Adipose tissue (tissue), 3 donors: ENCODE measurements around the gene IL11RA. TPM values are rescaled to one million over a fixed set of nuclear protein-coding genes. Genes with fewer than 3 reads are reported as not detected.

Experiments used
- H3K27ac ChIP-seq: one replicate; pipeline ENCODE4 v1.5.1; 2013; ENCODE audit warnings: low read depth, low read length
- WGBS, 3 donors: extraction: QIAGEN DNeasy Blood & Tissue Kit; methylation state at CpG; one replicate each; pipeline ENCODE4 v1.1.7; 2013; 5-methylcytosine and 5-hydroxymethylcytosine counted together
- polyA plus RNA-seq, 3 donors: library from polyadenylated mRNA; stranded (reverse); fragments of 200-250 nt; gene quantifications; one replicate each; pipeline ENCODE4 v1.2.3, GENCODE V29; 2013
- donor health status: healthy with polysubstance abuse.
- donor health status: Bipolar disorder and iron deficiency.
- donor health status: healthy.

The IL11RA gene
- polyA plus RNA-seq, 3 donors = 5.3 to 43.3 (median 14.2) TPM

DNA sequence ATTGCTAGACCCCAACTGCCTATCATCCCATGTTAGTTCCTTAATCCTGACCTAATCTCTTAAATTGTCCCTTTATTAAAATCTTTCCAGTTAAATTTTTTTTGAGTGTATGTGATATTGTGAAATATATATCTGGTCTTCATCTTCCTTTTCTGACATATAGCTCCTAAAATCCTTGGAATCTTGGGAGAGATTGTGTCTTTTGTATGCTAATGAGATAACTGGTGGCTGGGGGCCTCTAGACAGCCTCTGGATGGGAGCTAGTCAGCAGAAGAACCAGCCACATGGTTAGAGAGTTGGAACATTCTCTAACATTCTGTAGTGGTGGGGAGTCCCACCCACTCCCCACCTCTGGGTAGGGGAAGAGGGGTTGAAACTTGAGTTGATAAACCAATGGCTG is 42.8 kb downstream of the IL11RA start:
- no peak overlapping the region for H3K27ac ChIP-seq

DNA sequence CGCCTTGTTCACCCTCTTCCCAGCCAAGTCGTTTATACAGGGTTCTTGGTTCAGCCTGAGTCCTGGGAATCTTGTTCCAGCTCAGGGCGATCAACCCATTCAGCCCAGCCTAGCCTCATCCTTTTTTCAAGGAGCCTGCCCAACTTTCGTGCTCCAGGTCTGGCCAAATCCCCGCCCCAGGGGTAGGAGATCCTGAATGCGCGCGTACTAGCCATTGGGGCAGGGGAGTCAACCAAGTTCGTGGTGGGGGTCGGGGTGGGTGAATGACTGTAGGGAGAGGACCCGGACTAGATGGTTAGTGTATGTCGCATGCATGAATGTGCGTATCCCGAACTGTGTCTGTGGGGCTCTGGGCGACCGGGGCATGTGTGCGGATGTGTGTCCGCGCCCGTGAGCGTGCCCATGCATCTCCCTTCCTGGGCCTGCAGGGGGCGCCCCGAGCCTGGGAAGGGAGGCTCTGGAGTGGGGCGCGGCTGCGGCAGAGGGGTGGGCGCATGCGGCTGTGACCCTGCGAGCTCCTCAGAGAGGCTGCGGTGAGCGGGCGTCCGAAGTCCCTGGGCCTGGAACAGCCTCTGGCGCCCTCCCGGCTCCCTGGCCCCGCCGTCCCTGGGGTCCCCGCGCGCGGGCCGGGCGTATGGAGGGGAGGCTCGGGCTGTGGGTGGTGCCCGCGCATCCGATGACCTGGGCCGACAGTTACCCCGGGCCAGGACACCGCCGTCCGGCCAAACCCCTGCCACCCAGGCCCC is 49.2 kb downstream of the IL11RA start:
- no peak overlapping the region for H3K27ac ChIP-seq
- WGBS, 3 donors = 7 to 9% (median 9%) methylated on average over 44 to 52 of the region's 52 CpGs

DNA sequence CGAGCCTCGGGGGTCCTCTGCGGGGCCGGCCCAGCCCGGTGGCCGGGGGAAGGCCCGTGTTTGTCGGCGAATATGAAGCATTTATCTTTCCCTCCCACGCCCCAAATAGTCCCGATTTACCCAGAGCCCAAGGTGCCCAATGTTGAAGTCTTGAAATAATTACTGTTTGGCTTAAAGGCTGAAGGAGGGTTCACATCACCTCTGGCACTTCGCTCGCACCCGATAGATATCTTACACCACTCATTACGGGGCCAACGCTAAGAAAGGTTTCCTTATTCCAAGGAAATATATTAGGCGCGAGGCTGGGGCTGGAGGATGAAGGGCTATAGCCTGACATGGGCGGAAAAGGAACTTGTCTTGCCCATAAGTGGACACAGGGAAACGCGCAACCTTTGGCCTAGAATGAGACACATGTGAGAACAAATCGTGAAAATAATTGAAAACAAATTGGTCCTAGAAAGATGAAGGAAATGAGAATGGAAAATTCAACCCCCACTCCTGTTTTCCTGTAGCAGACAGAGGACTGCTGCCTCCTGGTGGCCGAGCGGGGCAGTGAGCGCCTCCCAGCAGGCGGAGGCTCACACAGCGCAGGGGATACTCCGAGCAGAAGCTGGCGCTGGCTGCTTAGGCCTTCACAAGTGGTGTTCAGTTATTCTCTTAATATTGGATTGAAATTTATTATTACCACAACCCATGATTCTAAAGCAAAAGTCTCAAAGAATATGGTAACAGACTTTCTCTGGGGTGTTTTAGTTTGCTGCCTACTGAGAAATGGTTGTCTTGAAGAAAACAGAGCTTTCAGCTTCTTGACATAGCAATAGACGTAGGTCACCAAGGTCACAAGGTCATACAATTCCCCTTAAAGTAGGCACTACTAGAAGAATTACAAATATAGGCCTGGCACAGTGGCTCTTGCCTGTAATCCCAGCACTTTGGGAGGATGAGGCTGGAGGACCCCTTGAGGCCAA is 50.1 kb downstream of the IL11RA start:
- no peak overlapping the region for H3K27ac ChIP-seq
- 2 to 4% (median 3%) methylated on average over 27 to 30 of the region's 30 CpGs for WGBS, 3 donors

DNA sequence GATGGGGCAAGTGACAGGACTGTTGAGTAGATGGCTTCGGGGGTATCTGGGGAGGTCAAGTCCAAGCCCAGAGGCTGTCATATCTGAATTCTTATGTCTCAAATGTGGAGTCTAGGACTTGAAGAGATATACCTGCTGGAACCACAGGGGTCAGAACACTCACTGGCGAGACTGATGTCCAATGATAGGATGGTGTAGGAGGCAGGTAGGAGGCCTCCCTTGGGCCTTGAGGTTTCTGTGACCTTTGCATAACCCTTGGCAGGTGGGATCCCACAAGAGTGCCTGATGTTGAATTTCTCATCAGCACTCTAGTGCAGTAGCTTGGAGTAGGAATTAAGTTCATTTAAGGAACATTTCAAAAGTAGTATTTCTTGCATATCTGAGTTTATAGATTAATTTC is 55.1 kb downstream of the IL11RA start:
- 84 to 93% (median 91%) methylated on average over 2 of the region's 2 CpGs for WGBS, 3 donors
- H3K27ac ChIP-seq = no peak overlapping the region

DNA sequence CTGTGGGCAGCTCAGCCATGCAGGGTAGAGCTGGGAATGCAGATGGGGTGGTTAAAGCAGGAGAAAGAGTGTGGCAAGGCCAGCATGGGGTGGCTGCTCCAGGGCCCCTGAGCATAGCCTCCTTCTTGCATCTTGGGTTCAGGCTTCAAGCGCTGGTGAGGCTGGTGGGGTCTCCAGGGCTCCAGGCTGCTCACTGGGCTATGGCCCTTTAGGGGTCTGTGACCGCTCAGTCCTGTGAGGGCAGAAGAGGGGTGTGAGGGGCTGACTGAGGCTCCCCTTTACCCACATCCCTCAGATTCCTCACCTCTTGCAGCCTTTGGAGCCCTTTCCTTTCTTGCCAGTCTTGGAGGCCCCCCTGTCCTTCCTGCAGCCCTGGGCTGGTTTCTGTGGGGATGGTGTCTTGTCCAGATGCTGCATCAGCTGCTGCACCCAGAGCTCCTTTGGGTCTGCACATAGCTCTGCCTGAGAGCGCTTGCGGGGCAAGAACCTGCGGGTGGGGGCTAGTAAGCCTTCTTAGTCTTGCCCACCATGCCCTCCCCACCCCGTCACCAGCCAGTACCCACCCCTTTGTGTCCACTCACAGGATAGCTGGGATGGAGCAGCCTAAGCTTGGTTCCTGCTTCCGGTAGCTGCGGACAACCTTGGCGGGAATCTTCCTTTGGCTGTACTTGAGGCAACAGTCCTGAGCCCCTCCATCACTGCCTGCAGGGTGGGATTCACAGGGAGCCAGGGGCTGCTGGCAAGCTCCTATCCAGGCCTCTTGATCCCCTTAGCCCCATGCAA is 57.4 kb downstream of the IL11RA start:
- H3K27ac ChIP-seq = no peak overlapping the region
- WGBS, 3 donors = 88 to 91% (median 90%) methylated on average over 9 of the region's 9 CpGs

DNA sequence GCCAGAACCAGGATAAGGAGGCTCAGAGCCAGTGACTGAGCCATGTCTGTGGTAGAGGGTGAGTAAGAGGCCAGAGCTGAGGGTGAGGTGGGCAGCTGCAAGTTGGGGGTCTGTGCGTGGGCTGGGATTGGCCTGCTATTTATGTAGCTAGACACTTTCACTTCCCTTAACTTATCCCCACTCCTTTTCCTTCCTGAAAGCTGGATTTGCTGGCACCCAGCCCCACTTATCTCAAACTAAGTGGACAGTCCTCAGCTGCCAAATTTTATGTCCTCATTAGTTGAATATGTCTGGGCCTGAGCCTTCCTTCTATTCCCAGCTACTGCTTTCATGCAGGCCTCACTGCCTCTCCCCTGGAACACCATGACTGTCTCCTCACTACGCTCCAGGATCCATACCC is 58.0 kb downstream of the IL11RA start, which contains the start of gene CCL21:
TSS of gene CCL21 (minus strand) at position 114 of the 400 bp plus-strand sequence. CDS start at position 44, 70 bp downstream.
- no peak within 1 kb of the TSS for H3K27ac ChIP-seq
- 42 to 78% (median 47%) methylated on average over 2 of the region's 2 CpGs for WGBS, 3 donors

Other genes starting within 250 kb of the IL11RA start
- gene FAM219A, start 193.6 kb upstream of the IL11RA start, polyA plus RNA-seq = 10 to 100 TPM in 2 of 3 donors, 1 to 10 TPM in 1; 5.7 to 14.5 (median 13.6) TPM
- gene DNAI1, start 193.4 kb upstream of the IL11RA start, polyA plus RNA-seq = under 1 TPM in 2 of 3 donors, not detected in 1; 0.10 to 0.26 TPM
- gene ENHO, start 129.2 kb upstream of the IL11RA start, polyA plus RNA-seq = 1 to 10 TPM; 1.1 to 2.7 (median 1.3) TPM
- gene CNTFR, start 62.5 kb upstream of the IL11RA start, polyA plus RNA-seq = 100 to 1,000 TPM in 1 of 3 donors, 10 to 100 TPM in 2; 18.9 to 174 (median 82.9) TPM
- gene RPP25L, start 40.1 kb upstream of the IL11RA start, polyA plus RNA-seq = 10 to 100 TPM; 25.6 to 31.9 (median 28.2) TPM
- gene DCTN3, start 31.7 kb upstream of the IL11RA start, polyA plus RNA-seq = 100 to 1,000 TPM in 1 of 3 donors, 10 to 100 TPM in 2; 58.7 to 108 (median 84.4) TPM
- gene ARID3C, start 23.1 kb upstream of the IL11RA start, polyA plus RNA-seq = not detected
- 10 to 100 TPM; 38.1 to 84.8 (median 48.0) TPM for gene SIGMAR1, start 14.4 kb upstream of the IL11RA start, polyA plus RNA-seq
- gene GALT, start 5.5 kb upstream of the IL11RA start, polyA plus RNA-seq = 10 to 100 TPM; 18.5 to 35.9 (median 26.6) TPM
- gene CCL27, start 10.5 kb downstream of the IL11RA start, polyA plus RNA-seq = under 1 TPM in 2 of 3 donors, not detected in 1; 0.12 to 0.34 TPM
- 1 to 10 TPM; 2.2 to 7.7 (median 3.4) TPM for gene CCL19, start 39.1 kb downstream of the IL11RA start, polyA plus RNA-seq
- gene CCL21, start 58.0 kb downstream of the IL11RA start, polyA plus RNA-seq = 100 to 1,000 TPM in 1 of 3 donors, 10 to 100 TPM in 2; 11.6 to 362 (median 74.7) TPM